HG03378 (cell line): Measurements from ENCODE around the gene SORCS2.

Experiments
- ATAC-seq: cut with Tn5 transposase; IDR thresholded peaks from one replicate; pipeline ENCODE4 v1.9.1; 2021; ENCODE audit warnings: mild to moderate bottlenecking, moderate library complexity; ENCODE audit not compliant: unreplicated experiment

The SORCS2 gene

DNA sequence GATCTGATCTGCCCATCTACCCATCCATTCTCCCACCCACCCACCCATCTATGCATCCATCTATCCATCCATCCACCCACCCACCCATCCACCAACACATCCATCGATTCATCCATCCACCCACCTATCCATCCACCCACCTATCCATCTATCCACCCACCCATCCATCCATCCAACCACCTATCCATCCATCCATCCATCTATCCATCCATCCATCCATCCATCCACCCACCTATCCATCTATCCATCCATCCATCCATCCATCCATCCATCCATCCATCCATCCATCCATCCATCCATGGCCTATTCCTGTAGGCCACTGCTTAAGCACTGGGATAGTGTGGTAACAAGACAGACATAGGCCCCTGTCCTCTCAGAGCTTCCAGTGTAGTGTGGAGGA, 69.8 kb downstream of the SORCS2 start:
- no peak for ATAC-seq

DNA sequence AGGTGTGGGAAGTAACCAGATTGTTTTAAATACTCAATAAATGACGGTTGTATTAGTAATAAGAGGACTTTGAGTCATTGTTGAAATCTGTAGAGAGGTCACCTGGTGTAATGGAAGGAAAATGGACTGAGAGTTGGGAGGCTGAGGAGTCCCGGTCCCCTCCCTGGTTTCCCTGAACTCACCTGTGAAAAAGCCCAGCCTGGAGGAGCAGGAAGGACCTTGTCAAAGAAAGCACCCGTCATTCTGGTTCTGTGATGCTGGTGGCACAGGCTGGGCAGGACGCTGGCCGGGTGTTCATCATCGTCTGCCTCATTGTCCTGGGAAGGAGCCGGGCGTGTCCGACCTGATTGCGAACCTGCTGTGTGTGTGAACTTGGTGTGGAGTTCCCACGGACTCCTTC, 70.8 kb downstream of the SORCS2 start:
- no peak for ATAC-seq

DNA sequence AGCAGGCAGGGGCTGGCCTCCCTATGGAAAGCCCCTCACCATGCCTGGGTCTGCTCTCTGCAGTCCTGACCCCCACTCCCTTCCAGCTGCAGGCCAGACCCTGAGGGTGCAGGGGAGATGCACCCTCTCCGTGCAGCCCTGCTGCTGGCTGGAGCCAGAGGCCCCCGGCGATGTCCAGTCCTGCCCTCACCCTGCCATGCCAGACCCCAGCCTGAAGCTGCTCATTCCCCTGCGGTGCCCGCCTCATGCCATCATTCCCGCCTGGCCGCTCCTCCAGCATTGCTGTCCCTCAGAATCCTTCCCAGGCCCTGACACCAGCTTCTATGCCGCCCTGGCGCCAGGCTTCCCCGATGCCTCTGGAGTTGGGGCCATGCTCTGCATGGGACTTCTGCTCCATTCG, 72.4 kb downstream of the SORCS2 start:
- ATAC-seq = no peak

DNA sequence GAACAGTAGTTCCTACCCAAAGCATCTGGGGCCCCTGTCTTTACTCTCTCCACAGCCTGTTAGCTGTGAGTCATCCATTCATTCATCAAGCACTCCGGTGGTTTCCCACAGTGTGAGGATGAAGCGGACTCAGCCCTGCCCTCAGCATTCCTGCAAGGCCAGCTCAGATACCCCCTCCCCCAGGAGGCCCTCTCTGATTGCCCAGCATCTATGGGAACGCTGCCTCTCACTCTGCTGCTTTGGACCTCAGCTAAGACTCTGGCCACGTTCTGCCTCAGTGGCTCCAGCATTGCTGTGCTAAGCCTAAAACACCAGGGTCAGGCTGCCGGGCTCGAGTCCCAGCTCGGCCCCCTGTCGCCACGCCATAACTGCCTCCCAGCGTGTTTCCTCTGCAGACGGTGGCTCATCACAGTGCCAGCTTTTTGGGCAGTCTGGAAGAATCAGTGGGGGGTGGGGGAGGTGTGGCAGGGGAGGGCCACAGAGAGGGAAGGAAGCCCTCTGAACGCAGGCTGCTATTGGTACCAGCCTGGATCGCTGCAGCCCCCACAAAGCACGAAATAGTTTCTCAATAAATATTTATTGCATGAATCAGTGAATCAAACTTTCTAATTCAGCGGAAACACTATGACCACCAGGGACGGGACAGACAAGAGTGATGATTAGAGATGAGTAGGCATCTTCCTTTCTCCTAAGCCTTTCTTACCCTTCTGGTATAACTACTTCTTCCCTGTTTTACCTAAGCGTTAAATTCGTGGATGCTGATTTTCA, 74.4 kb downstream of the SORCS2 start:
- ATAC-seq = no peak

DNA sequence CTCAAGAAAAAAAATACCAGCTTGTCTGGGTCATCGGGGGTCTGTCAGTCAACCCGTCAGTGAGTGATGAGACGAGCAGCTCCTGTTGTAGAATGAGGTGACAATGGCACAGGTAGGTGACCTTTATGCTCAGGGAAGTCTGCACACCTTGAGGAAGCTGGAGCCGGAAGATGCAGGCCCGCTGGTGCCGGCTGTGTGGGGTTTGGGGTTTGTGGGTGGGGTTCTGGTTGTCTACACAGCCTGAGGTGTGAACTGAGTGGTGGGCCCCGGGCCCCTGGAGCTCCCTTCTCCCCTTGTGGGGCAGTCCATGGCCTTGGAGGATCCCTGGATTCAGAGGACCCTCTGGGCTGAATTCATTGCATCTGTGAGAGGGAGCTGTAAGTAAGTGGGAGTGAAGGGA, 75.5 kb downstream of the SORCS2 start:
- no peak for ATAC-seq

DNA sequence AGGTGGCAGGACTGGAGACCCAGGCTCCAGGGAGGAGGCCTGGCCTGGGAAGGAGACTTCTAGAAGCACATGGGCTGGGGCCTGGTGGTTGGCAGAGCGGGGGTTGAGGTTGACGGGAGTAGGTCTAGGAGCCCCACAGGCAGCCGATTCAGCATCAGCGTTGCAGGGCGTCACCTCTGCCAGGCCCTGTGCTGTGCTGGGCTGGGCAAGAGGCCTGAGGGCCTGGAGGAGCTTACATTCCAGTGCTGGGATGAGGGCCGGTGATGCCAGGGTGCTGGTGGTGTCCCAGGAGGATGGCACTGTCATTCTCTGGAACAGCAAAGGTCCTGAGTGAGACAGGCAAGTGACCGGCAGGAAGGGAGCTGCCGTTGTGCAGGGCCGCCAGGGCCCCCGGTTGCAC, 76.6 kb downstream of the SORCS2 start:
- ATAC-seq = no peak

DNA sequence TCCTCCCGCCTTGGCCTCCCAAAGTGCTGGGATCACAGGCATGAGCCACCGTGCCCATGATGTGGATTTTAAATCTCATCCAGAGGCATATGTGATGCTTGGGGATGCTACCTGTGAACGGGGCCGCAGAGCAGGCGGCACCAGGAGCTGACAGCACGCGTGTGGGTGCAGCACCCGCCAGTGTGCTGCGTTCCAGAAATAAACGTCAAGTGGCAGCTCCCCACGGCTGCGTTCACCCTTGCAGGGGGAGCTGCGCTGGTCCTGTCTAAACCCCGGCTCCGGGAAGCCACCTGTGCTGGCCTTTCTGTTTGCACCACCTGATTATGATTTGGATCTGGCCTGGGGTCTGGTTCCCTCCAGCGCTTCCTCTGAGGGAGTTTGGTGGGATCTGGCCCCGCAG, 77.8 kb downstream of the SORCS2 start:
- no peak for ATAC-seq

DNA sequence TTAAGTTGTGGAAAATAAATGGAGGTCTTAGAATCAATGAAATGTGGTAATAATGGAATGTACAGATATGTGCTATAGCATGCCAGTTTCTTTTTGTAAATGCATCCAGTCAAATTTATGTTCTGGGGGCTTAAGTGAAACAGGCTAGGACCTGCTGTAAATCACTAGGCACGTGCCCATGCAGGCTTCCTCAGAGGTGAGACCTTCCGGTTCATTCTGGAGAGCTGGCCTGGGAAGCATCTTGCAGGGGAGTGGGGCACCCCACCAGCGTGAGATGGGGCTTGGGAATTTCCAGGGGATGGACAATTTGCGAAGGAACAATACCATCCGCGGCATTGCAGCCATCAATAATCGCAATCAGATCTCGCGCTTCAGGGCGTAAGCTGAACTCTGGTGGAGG, 80.1 kb downstream of the SORCS2 start:
- ATAC-seq = no peak

DNA sequence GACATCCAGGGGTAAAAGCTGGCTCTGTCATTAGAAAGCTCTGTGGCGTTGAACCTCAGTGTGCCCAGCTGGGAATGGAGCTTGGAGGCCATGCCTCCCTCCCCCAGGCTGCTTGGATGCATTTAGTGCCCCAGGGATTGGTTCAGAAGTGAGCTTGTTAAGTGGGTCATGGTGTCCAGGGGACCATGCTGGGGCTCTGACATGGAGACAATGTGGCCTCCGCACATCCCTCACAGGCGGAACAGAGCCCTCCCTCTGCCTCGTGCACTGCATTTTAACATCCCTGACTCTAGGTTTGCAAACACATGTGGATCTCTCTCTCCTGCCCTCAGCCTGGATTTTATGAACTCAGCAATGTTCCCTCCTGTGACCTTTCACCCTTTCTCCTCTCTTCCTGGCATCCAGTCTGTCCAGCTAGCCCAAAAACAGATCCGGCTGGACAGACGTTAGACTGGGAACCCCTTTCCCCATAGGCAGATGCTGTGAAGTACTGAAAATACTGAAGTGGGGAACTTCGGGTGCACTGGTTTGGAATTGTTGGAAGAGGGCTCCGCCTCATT, 81.5 kb downstream of the SORCS2 start:
- no peak for ATAC-seq

DNA sequence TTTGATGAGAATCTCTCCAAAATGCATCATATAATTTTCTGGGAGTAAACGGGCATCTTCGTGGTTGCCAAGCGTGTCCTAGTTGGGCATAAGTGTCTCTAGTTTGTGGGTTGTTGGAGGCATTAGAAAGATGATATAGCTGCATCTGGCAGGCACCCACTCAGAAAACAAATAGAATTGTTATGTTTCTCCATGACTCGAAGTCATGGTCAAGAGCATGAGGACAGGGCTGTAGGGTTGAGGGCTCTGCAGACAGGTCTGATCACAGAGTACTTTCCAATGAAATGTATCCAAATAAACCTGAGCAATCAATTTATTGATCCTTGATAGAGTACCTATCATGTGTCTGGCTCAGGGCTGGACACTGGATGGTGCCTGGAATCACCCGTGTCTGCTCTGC, 82.7 kb downstream of the SORCS2 start:
- ATAC-seq = no peak

DNA sequence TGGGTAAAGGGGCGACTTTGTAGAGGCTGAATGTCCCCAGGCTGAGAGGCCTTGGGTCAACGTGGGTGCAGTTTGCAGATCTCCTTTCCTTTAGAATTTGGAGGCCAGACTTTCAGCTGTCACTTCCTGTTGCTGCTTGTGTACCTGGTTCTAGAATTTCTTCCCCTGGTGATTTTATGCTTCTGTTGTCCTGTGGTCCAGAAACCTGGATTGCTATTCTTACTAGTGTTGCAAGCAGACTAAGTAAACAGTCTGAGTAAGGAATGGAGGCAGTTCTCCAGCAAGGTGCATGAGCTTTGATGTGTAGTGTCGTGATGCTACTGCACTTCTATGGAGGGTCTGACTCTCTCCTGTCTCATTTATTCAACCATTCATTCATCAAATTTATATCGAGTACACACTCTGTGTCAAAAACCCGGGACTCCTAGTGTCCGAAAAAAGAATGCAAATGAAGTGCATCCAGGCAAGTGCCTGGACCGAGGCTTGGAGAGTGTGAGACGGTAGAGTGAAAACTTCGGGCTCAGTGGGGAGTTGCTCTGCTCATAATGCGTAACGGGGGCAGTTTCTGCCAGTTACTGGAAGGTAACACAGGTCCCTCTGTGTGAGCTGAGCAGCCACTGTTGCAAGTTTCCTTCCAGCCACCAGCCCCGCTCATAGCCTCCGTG, 83.3 kb downstream of the SORCS2 start:
- no peak for ATAC-seq

DNA sequence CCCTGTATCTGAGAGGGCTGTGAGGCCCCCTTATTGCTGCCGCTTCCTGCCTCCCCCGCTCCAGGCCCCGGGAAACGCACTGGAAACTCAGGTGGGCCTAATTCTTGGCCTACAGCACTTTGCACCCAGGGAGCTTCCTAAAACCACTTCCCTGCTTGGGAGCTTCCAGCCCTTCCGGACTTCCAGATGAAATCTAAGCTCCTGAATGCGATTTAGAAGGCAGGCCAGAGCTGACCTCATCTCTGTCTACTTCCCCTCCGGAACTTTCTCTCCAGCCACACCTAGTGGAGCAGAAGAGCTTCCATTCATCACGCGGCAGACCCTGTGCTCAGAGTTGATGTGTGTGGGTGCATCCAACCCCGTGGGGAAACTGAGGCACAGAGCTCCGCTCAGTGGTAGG, 84.2 kb downstream of the SORCS2 start:
- no peak for ATAC-seq

DNA sequence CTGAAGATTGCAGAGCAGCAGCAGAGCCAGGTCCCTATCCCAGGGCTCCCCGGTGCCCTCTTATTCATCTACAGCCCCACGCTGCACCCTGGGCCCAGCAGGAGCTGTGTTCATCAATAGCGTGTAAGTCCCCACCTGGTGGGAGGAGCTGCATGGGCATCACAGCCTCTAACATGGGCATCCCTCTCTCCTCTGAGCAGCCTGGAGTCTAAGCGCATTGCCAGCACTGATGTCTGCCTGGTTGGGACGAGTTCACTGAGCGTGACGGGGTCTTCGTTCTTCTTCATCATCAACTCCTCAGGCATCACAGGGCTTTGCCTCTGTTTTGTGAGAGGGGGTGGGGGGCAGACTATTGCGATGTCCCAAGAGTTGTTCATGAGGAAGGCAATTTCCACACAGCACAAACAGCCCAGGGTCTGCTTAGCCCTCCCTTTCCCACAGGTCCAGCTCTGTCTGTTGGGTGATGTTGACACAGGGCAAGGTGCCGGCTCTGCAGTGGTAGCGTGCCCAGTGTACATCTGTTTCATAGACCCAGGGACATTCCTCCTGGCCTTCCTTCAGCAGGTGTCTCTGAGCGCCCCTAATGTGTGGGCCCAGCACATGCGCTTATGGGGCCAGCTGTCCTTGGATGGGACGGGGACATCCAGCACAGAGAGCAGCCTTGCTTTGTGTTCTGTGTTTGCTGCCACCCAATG, 85.9 kb downstream of the SORCS2 start:
- no peak for ATAC-seq

DNA sequence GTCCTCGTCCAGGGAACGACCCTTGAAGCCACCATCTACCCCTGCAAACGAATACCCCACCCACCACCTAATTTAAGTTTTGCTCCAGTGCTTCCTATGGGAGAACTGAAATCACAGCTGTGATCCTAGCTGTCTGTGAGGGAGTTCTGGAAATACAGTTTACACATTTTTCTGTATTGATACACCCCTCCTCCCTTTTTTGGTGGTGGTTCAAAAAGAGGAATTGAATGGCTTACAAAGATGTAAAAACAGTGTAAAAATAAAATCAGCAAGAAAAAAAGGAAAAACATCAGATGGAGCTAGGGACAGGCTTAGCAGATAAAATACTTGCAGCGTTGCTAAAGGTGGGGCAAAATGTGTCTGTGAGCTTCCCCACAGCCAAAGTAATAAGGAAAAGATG, 86.6 kb downstream of the SORCS2 start:
- ATAC-seq = no peak

DNA sequence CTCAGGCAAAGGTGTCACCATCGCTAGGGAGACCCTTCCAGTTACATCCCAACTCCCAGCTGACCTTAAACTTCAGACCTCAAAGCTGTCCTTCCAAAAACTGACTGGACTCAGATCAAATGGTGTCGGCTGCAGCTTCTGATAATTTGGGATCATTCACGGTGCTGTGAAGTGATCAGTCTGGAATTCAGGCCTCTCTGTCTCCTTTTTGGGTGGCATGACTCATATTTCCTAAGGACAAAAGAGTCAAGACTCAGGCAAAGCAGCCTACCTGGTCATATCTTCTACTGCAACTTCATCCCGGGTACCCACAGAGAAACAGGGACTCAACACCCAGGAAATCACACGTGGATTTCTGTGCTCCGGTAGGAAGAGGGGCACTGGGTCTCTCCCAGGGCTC, 87.6 kb downstream of the SORCS2 start:
- no peak for ATAC-seq

DNA sequence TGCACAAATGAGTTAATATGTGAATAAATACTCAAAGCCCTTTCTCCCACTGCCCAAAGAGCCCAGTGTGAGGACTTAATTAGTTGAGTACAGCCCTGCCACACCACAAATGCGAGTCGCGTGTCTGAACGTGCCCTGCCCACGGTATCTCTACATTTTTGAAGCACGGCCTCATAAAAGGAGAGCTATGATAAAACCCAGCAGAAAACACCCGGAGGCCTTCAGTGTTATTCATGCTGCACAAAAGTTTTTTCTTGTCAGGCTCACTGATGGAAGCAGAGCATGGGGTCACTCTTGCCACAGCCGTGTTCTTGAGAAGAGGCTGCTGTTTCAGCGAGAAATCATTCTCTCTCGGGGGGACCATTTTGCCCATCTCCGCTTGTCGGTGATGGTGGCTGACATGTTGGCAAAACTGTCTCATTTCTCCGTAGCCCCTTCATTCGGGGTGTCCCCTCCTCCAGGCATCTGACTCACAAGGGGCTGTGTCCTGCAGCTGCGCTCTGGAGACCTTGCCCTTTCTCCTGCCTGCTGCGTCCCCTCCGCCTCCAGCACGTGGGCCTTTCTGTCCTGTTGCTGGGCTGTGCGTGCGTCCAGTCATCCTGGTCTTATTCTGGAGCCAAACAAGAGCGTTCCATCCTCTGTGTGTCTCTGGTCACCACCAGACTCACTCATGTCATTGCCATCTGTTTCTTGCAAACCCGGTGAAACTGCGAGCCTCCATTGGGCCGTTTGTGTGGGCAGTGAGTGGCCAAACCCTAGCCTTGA, 88.8 kb downstream of the SORCS2 start:
- no peak for ATAC-seq

DNA sequence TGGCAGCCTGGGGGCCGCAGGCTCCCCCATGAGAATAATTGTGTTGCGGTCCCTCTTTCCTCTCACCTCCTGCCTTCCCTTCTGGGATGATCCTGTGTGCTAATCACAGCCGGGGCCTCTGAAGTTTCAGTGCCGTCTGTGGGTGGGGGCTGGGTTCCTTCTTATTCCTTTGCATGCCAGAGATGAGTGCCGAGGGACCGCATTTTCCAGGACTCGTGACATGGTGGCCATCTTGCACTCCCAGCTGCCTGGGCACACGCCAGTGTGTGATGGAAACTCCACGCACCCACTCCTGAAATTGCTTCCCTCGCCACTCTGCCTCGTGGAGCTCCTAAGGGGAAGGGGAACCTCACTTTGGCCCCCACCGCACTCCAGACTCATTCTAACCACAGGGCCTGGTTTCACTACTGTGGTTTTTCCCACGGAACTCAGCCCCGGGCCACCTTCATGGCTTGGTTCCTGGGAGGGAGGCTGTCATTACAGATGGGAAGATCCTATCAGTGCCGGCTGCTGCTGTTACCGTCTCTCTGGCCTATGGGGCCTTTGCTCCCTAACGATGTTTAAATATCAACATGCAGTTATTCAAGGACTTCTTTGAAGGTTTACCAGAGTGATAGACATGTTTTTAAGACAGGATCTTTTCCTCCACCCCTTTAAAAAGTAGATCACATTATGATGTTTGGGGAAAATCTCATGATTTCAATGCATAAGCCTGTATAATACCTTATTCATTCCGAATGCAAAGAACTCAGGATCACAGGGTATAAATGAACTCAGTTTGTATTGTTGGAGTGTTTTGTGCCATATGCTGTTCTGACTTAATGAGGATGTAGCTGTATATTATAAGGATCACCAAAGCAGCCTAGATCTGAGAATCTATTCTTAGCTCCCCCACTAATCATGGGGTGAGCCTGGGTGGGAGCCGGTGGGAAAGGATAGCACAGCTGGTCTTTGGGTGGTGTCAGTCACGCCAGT, 89.6 kb downstream of the SORCS2 start:
- no peak for ATAC-seq

DNA sequence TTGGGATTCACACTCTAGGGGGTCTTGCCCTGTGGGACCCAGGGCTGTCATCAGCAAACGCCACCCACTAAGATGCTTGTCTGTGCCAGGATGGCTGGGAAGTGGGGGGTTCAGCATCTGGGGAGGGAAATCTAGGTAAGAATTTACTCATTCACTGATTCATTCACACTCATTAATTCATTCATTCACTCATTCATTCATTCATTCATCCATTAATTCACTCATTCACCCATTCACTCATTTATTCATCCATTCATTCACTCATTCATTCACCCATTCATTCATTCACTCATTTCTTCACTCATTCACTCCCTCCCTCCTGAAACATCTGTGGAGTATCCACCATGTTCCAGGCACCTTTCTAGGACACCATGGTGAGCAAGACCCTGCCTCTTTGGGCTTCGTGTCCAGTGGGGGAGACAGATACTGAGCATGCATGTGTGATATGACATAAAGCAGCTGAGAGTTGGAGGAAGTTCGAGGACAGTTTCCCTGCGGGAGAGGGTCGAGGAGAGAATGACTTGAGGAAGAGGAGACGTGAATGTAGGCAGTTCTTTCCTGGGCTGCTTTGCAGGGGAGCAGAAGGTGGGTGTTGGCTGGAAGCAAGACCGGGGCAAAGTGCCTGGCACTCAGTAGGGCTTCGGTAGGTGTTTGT, 90.6 kb downstream of the SORCS2 start:
- no peak for ATAC-seq
